HG03280 (cell line): Measurements from ENCODE around the gene SCAF4.
"Not testable (repeated sequence)": the region's sequence is repeated elsewhere in the genome, so short reads cannot be mapped to it uniquely, and the experiment has no call there.

ENCODE experiments used
- ATAC-seq: cut with Tn5 transposase; IDR thresholded peaks from one replicate; pipeline ENCODE4 v1.9.1; 2021; ENCODE audit warnings: mild to moderate bottlenecking, moderate library complexity; ENCODE audit not compliant: unreplicated experiment

The SCAF4 gene

DNA sequence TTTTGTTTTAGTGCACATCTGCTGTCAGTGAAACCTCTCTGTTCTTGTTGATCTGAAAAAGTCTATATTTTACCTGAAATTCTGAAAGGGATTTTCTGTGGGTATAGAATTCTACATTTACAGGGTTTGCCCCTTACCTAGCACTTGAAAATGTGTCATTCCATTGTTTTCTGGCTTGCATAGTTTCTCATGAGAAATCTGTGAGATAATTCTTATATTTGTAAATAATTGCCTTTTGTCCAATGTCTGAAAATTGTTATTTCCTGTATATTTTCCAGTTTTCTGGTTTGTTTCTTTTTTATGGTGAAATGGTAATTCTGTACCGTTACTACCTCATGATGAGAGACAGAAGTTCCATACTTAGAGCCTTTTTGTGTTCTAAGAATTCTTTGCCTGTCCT lies 11.8 kb upstream of the SCAF4 start:
- ATAC-seq: no peak

- ATAC-seq: no peak
These were observed 9.2 kb upstream of the SCAF4 start for GRCh38 chr21:31741116-31741515.

- not testable (repeated sequence) for ATAC-seq
These were observed 5.9 kb upstream of the SCAF4 start for GRCh38 chr21:31737586-31738397.

GRCh38 chr21:31735511-31735992 lies 3.6 kb upstream of the SCAF4 start:
- no peak for ATAC-seq

DNA sequence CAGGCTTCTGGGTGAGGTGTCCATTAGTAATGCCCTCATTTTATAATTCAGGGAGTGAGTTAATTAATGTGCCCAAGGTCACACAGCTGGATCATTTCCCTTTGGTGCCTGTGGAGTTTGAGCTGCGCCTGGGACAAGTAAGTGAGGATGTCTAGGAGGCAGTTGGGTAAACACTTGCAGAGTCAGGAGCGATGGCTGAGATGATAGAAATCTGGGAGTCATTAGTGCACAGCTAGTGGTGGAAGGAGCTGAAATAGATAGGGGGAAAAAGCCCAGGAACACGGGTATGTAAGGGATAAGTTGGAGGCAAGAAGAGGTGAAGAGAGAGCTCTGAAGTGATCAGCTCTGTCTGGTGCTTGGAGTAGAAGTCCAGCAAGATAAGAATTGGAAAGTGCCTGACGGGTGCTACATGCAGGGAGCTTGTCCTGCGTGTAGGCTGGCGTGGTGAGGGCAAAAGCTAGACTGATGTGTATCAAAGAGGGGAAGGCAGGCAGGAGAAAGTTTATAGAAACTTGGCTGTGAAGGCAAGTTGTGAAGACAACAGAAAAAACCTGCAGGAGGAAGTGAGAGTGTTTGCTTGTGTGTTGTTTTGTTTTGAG lies 1.7 kb upstream of the SCAF4 start:
- ATAC-seq: no peak

DNA sequence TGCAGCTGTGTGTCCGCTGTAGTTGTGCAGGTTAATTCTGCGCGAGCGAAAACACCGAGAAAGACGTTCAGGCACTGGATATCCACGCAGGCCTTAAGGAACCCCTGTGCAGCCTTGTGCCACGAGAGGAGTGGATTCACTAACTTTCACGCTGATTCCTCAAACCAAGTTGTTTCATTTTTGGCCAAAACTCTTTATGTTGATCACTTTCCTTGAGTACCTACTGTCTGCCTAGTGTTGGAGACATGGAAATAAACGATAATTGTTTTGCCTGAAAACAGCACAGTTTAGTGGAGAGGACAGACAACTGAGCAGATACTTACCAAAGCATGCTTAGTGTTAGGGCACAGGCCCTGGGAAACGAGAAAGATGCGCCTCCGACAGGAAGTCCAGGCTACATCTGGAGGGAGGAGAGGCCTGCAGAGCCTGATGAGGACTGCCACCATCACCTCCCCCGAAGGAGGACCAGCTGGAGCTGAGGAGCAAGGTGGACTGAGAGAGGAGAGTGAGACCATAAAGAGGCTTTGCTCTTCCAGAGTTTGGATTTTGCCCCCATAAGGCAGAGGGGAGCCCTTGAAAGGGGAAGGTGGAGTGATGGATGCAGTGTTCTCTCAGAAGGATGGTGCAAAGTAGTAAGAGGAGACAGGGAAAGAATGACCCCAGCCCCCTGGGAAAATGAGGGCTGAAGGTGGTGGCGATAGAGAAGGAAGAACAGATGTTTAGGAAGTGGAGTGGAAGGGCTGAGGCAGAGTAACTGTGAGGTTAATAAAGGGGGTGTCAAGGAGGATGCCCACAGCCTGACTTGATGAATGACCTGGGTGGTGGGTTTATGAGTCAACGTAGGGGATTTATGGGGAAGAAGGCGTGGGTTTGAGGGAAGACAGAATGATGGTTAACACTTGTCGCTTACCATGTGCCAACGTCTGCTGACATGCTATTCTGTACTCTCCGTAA lies 956 bp upstream of the SCAF4 start:
- ATAC-seq: no peak

- ATAC-seq: peak; percentile 23
These were observed 662 bp downstream of the SCAF4 start for GRCh38 chr21:31731056-31731856.

DNA sequence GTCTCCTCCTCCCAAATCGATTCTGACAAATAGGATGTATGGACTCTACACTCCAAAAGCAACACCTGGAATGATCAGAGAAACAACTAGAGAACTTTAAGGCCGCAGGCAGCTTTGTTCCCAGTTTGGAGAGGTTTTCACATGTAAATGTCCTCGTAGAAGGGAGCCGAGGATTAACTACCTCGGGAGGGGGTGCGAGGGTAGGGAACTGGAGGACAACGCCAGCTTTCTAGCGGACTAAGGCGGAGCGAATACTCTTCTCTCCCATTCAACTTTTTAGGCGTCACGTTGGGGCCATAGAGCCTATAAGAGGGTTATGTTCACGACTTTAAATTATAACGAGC lies 1.2 kb downstream of the SCAF4 start:
- ATAC-seq: no peak

GRCh38 chr21:31729622-31730343 lies 2.1 kb downstream of the SCAF4 start:
- ATAC-seq: no peak

DNA sequence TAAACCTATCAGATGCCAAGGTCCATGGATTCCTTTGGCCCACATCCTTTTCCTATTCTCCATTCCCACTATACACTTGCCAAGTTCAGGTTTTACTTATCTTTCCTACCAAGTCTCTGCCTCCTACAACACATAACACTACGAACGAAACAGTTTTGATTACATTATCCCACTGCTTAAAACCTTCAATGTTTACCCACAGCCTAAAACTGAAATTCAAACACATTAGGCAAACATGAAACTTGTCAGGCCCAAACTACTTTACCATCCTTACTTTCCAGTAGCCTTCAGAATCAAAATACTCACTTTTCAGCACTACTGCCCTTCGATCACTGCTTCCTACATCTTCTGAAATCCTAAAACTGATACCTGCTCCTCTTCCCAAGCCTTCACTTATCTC lies 3.0 kb downstream of the SCAF4 start:
- no peak for ATAC-seq

- ATAC-seq: no peak
These were observed 3.7 kb downstream of the SCAF4 start for GRCh38 chr21:31728191-31728590.

GRCh38 chr21:31727181-31727580 lies 4.7 kb downstream of the SCAF4 start:
- ATAC-seq: no peak

GRCh38 chr21:31726407-31726806 lies 5.5 kb downstream of the SCAF4 start:
- ATAC-seq: no peak

DNA sequence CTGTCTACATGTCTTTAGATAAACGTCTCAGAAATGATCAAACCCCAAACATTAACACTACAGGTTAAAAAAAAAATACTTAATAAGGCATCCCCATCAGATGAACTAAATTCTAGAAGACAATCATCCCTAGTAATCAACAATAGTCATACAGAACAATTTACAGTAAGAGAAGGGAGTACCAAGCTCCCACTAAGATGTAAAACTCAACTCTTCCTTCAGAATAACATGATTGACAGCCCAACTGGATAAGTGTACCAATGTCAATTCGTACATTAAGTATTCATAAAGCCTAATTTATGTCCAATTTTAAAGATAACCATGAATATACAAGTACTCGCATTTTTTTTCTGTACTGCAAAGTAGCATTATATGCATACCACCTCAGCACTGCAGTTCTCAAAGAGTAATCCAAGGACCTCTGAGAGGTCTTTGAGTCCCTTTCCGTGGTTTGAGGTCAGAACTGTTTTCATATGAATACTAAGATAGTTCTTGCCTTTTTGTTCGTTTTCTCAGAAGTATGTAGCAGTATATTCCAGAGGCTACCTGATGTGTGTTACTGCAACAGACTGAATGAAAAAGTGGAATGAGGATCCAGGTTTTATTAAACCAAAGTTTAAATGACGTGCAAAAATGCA lies 6.6 kb downstream of the SCAF4 start:
- no peak for ATAC-seq

GRCh38 chr21:31724552-31724951 lies 7.4 kb downstream of the SCAF4 start:
- no peak for ATAC-seq

DNA sequence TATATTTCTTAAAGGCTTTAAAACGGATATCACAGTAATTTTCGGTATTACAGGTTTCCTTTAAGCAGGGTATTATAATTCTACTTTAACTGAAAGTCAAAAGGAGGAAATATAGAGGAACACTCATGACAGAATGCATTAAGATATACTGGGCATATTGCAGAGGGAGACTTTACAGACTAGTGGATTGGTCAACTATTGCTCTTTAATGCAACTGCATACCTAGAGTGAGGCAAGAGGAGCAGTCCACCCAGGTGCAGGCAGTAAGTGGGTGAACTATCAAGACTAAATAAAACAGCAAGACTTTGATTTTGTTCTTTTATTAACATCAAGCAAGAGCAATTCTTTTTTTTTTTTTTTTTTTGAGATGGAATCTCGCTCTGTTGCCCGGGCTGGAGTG lies 10.5 kb downstream of the SCAF4 start:
- ATAC-seq: no peak

- no peak for ATAC-seq
These were observed 11.2 kb downstream of the SCAF4 start for GRCh38 chr21:31720739-31721138.

- no peak for ATAC-seq
These were observed 11.6 kb downstream of the SCAF4 start for GRCh38 chr21:31720330-31720729.

DNA sequence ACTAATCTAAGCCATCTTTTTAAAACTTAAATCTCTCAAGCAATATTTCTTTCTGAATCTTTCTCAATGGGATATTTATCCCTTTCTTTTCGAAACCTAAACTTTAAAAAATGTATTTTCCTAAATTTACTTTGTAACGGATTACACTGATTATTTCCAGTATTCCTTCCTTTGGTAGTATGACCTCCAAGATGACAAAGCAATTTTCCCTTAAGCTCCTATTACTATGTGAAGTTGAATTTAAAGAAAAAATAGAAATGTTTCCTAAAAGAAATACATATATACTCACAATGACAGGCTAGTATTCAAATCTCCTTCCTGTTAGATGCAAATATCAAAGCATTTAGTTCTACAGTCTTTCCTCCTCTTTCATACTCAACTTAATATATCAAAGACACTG lies 15.8 kb downstream of the SCAF4 start:
- no peak for ATAC-seq
